Measurements from ENCODE around the gene GSTA4. TPM values are rescaled to one million over a fixed set of nuclear protein-coding genes. Genes with fewer than 3 reads are reported as not detected.

GSTA4 gene
- polyA plus RNA-seq, 1 donor (not counting 4 experiments of a cell fraction or from before 2014, with no cell fraction given), result 40.2 TPM

- DNase-seq (ENCODE audit: low read depth, low spot score) (no peak), FAIRE-seq (no peak)
- Histone ChIP-seq H4K20me1 (ENCODE audit: control insufficient read depth, extremely low read depth, insufficient read depth, low read length) (no peaks in the 10 kb centered on the region), H3K4me2 (ENCODE audit: control insufficient read depth, extremely low read depth, insufficient read depth, low read depth, low read length) (no peak overlapping the region), H3K27ac (ENCODE audit: control insufficient read depth, insufficient read depth, low read length) (no peak overlapping the region), H3K4me3 (ENCODE audit: control insufficient read depth in 2 of 3, extremely low read depth in 1 of 3, insufficient read depth in 2 of 3, low read depth in 1 of 3, low read length in 3 of 3) (no peak overlapping the region), H3K79me2 (ENCODE audit: control insufficient read depth, insufficient read depth, low read length) (no peaks in the 10 kb centered on the region), H3K9me3 (ENCODE audit: control insufficient read depth, low read depth, low read length) (no peaks in the 10 kb centered on the region), H2AFZ (ENCODE audit: control insufficient read depth, low read length) (no peak overlapping the region), H3K9ac (ENCODE audit: control insufficient read depth, extremely low read depth, insufficient read depth, low read length) (no peak overlapping the region), H3K36me3 (ENCODE audit: control insufficient read depth in 2 of 2, extremely low read depth in 1 of 2, insufficient read depth in 2 of 2, low read length in 2 of 2) (no peaks in the 10 kb centered on the region), H3K9me1 (ENCODE audit: control insufficient read depth, extremely low read depth, insufficient read depth, low read length) (no peaks in the 10 kb centered on the region), H3K27me3 (ENCODE audit: control insufficient read depth, extremely low read depth, insufficient read depth, low read length) (no peaks in the 10 kb centered on the region), H3K4me1 (ENCODE audit: control insufficient read depth, extremely low read depth, insufficient read depth, low read length) (peaks cover 3% of the 10 kb centered on the region)
- dilution Hi-C loops (cut with MboI; ENCODE audit: extremely low pct_ligation_motif_present, low sequenced_read_pairs), result no loop called here
- TF ChIP-seq CTCF (optimal IDR thresholded peaks at IDR 0.05 in 1 of 3, IDR thresholded peaks at IDR 0.05 in 1 of 3, conservative IDR thresholded peaks at IDR 0.05 in 1 of 3; ENCODE audit: extremely low read depth in 1 of 3, insufficient read depth in 2 of 3, low read length in 3 of 3) (no peak), EZH2 (IDR thresholded peaks at IDR 0.05; ENCODE audit: low read length) (no peak)
Observed at GRCh38 chr6:53032849-53033248, 37.8 kb upstream of the GSTA4 start.

- H3K4me2 ChIP-seq (ENCODE audit: control insufficient read depth, extremely low read depth, insufficient read depth, low read depth, low read length), result no peak overlapping the region
- H3K9me1 ChIP-seq (ENCODE audit: control insufficient read depth, extremely low read depth, insufficient read depth, low read length), result no peaks in the 10 kb centered on the region
- no peaks in the 10 kb centered on the region for H3K79me2 ChIP-seq (ENCODE audit: control insufficient read depth, insufficient read depth, low read length)
- no peak overlapping the region for H3K27ac ChIP-seq (ENCODE audit: control insufficient read depth, insufficient read depth, low read length)
- H3K4me3 ChIP-seq (ENCODE audit: control insufficient read depth in 2 of 3, extremely low read depth in 1 of 3, insufficient read depth in 2 of 3, low read depth in 1 of 3, low read length in 3 of 3), result no peak overlapping the region
- H2AFZ ChIP-seq (ENCODE audit: control insufficient read depth, low read length), result no peak overlapping the region
- FAIRE-seq (no peak), DNase-seq (ENCODE audit: low read depth, low spot score) (no peak)
- no peaks in the 10 kb centered on the region for H4K20me1 ChIP-seq (ENCODE audit: control insufficient read depth, extremely low read depth, insufficient read depth, low read length)
- dilution Hi-C loops (cut with MboI; ENCODE audit: extremely low pct_ligation_motif_present, low sequenced_read_pairs), result no loop called here
- no peak overlapping the region for H3K9ac ChIP-seq (ENCODE audit: control insufficient read depth, extremely low read depth, insufficient read depth, low read length)
- peaks cover 3% of the 10 kb centered on the region for H3K4me1 ChIP-seq (ENCODE audit: control insufficient read depth, extremely low read depth, insufficient read depth, low read length)
- TF ChIP-seq EZH2 (IDR thresholded peaks at IDR 0.05; ENCODE audit: low read length) (no peak), CTCF (optimal IDR thresholded peaks at IDR 0.05 in 1 of 3, IDR thresholded peaks at IDR 0.05 in 1 of 3, conservative IDR thresholded peaks at IDR 0.05 in 1 of 3; ENCODE audit: extremely low read depth in 1 of 3, insufficient read depth in 2 of 3, low read length in 3 of 3) (no peak)
- H3K9me3 ChIP-seq (ENCODE audit: control insufficient read depth, low read depth, low read length), result no peaks in the 10 kb centered on the region
- H3K27me3 ChIP-seq (ENCODE audit: control insufficient read depth, extremely low read depth, insufficient read depth, low read length), result no peaks in the 10 kb centered on the region
- H3K36me3 ChIP-seq (ENCODE audit: control insufficient read depth in 2 of 2, extremely low read depth in 1 of 2, insufficient read depth in 2 of 2, low read length in 2 of 2), result no peaks in the 10 kb centered on the region
Observed at GRCh38 chr6:53031281-53031680, 36.2 kb upstream of the GSTA4 start.

Data from keratinocyte (primary cell).